GM19025 (cell line): ENCODE data around the gene GPR137B.

Experiments
- ATAC-seq: cut with Tn5 transposase; IDR thresholded peaks from one replicate; pipeline ENCODE4 v1.9.1; 2021; ENCODE audit warnings: mild to moderate bottlenecking, low read depth, moderate library complexity; ENCODE audit not compliant: unreplicated experiment

GPR137B gene

DNA sequence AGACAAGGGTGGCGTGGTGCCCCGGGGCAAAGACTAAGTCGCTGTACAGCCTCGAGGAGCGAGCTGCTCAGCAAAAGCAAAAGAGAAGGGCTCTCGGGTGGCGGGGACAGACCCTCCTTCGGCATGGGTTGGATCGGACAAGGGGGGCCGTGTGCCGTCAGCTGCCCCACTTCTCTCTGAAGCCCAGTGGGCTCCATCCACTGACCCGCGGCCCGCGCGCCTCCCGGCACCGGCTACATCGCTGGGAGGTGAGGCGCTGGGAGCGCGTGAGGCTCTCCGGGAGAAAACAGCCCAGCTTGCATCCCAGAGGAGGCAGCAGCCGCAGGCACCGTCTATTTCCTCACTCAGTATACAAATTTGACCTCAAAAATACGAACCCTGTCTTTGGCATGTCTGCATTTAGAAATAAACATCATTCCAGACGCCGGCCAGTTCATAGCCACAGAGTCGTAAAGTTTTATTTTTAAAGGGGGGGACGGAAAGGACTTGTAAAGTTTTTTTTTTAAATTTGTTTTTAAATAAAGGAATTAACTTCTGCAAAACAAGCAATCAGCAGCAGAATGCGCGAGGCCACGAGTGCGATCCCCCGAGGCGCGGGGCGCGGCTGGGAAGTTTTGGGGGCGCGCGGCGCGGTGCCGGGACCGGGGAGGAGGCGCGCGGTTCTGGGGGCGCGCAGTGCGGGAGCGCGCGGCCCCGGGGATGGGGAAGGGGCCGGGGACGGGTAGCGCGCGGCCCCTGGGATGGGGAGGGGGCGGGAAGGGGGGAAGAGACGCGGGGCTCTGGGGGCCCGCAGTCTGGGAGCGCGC lies 689 bp upstream of the GPR137B start:
- peak; percentile 12 for ATAC-seq

DNA sequence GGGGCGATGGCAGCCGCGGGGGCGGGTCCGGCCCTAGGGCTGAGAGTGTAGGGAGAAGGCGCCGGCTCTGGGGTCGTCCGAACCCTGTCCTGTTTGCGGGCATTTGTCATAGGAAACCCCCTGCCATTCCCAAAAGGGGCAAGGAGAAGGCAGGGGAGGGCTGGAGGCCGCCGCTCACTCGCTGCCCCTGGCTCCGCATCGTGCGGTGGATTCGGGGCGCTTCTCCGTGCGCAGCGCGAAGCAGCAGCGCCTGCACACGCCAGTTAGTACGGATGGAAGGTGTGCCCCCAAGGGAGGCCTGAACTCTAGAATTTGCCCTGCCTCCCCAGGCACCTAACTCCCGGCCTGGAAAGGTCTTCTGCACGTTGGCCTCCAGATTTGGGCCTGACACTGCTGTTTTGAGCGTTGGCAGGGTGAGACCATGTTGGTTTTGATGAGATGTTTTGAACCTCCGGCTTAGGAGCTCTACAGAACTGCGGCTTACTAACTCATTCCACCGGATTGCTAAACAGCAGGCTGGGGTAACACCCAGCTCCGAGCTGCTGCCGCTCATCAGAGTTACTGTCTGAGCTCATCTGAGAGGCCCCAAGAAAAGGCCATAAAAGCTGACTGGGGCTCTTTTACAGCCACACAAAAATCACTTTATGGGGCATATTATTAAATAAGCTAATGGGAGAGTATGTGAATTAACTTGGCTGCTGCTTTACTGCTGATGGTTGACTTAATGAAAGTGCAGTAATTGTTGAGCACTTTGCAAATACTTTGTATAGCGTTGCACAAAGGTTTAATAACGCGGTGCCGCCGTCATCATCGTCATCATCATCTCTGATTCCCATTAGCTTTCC lies 987 bp downstream of the GPR137B start:
- peak; percentile 27 for ATAC-seq

DNA sequence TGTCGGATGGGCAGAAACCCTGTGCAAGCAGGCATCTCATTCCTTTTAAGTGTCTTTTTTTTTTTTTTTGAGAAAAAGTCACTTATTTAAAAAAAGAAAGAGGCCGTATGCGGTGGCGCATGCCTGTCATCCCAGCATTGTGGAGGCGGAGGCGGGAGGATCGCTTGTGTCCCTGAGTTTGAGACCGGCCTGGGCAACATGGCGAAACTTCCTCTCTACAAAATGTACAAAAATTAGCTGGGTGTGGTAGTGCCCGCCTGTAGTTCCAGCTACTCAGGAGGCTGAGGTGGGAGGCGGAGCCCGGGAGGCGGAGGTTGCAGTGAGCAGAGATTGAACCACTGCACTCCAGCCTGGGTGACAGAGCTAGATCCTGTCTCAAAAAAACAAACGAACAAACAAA lies 1.7 kb downstream of the GPR137B start:
- no peak for ATAC-seq

DNA sequence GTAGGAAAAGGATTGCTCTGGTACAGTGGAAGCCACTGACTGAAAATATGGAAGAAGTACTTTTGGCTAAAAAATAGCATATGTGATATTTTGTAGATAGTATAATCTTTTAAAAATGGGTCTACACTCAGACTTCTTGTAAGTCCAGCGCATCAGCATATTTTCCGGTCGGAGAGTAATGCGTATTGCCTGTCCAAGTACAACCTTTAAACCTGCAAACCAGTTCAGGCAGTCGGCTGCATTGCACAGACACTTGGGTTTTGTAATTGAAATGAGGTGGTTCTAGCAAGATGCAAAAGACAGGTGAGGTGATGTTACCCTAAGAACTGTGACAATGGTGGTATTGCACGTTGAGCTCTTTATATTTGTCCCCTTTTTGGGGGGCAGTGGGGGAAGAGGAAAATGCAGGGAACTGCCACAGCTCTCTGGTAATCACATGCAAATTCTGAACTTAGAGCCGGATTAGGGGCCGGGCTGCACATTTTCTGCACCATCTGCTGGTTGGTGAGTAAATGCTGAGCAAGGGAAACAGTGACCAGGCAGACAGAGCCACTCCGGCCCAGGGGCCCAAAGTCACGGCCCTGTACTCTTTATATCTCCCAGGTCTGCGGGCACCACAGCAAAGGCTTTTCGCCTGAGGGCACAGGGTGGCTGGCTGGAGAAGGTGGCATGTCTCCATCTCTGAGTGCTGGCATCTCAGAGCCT lies 2.3 kb downstream of the GPR137B start:
- ATAC-seq, result no peak

DNA sequence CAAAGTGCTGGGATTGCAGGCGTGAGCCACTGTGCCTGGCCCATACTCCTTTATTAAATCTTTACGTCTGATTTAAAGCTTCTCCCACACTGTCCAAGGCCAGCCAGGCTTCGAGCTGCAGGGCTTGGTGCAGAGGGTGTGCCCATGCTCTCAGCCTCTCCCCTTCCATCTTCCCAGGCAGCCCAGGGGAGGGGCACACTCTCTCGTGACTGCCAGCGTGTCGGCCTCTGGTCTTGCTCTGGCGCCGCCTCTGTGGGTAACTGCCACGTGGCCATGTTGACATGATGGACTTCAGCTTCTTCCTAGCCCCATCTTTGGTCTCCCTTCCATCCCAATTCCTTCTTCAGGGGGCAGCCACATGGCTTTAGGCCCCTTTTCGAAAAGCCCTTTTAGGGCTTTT lies 4.7 kb downstream of the GPR137B start:
- ATAC-seq, result no peak

DNA sequence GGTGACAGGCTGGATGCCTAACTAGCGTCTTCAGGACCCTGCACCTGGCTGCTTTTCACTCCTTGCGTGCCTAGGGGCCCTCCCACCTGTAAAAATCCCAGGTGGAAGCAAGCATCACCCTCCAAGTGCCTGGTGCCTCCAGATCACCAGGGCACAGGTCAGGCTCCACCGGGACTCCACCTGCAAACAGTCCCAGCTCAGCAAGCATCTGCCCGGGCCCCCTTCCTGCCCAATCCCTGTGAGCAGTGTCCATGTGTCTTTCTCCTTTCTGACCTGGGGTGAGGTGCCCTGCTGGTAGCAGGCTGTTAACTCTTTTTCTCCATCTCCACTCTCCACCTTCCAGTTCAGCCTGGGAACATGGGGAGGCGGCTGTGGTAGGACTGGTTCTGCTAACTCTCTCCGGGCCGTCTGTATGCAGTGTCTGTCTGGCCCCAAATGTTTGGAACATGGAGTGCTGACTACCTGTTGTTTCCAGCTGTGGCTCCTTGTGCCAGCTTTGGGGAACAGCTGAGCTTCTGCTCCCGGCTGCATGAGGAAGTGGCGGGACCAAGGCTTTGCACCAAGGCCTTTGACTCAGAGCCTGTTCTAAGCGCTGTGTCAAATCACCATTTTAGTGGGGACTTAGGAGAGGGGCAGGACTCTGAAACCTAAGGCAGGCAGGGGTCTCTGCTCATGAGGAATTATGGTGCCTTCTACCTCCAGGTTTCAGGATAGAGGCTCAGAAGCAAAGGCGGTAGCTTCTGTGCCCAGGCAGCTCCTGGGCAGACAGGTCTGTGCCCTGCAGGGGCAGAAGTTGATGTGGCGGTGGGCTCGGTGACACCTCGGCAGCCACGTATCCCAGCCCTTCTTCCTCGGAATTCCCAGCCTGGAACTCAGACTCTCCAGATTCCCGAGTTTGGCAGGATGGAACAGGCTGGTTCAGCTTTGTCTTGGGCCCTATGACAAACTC lies 5.5 kb downstream of the GPR137B start:
- no peak for ATAC-seq

DNA sequence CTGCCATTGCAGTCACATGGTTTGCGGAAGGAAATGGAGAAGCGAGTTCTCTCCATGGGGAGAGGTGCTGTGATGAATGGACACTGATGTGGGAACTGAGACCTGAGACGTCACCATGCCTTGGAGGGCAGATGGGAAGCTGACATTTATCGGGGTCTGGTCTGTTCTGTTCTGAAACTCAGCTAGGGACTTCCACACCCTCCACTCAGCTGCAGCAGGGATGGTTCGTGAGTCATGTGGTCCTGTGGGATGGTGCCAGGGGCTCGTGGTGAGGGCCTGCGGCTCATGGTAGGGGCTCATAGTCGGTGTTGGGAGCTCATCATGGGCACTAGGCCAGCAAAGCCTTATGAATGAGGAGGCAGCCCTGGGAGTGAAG lies 6.1 kb downstream of the GPR137B start:
- ATAC-seq, result no peak

DNA sequence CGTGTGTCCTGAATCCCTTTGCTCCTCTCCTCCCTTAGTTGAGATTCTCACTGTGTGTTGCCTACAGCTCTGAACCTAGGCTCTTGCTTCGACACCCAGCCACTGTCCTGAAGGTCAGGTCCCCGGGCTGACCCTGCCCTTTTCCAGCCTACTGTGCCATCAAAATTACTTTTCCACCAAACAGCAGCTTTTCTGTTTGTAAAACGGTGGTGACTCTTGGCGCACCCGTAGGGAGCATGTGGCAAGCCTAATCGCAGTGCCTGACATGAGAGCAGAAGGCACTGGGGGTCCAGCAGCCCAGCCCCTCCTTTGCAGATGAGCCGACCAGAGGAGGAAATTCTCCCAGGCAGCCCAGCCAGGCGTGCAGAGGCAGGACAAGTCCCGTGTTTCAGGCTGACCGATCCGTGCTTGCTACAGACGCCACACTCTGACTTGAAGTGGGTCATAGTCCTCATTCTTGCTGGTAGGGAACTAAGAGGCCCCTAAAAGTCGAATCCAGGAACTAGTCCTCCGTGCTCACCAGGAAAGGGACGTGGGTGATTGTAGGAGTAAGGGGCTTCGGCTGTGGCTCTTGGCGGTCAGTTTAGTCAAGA lies 6.8 kb downstream of the GPR137B start:
- no peak for ATAC-seq

DNA sequence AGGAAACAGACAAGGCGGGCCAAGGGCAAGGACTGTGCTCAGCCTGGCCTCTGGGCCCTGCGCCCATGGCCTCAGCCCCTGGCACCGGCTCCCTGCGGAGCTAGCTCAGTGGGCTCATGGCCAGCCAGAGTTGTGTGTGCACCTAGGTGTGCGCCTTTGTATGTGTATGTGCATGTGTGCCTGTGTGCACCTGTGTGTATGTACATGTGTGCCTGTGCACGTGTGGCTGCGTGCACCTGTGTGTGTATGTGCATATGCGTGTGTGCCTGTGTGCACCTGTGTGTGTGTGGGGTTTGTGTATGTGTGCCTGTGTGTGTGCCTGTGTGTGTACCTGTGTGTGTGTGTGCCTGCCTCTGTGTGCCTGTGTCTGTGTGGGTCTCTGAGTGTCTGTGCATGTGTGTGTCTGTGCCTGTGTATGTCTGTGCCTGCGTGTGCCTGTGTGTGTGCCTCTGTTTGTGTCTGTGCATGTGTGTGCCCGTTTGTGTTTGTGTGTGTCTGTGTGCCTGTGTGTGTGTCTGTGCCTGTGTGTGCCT lies 7.4 kb downstream of the GPR137B start:
- ATAC-seq, result no peak

DNA sequence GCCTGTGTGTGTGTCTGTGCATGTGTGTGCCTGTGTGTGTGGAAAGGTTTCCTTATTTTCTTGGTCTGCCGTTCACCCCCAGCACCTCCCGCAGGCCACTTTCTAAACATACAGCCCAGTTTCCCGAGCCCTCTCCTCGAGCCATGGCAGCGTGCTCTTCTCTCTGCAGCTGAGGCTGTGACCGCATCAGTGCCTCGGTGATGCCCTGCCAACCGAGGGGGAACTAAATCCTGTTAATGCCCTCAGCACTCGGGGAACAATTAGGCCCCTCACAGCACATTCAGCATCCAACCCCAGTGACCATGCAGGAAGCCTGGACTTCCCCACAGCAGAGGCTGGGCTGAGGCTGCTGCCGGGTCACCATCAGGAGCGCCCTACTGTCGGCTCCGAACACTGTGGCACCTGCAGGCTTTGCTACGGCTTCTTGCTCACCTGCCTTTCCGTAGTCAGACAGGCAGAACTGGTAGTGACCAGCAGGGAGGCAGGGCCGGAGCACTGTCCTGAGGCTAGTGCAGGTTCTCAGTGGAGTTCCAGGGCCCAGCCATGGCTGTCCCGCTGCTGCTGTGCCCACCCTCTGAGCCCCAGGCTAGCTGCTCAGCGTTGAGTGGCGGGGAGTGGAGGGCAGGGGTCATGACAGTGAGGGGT lies 8.1 kb downstream of the GPR137B start:
- ATAC-seq, result no peak

DNA sequence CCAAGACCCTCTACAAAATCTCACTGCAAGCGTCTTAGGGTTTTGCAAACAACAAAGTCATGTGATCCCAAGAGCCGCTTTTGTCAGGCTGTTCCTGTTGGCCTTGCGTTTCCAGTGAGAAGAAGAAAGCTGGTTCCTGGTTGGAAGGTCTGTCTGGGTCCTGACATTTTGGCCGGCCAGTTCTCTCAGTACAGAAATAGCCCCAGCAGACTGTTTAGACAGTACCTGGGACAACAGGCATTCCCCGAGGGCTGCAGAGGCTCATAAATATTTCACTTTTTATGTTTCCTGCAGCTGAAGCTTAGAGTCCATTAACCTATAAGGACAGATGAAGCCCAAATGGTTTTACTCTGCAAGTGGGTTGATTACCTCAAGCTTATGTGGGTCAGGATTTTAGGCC lies 8.6 kb downstream of the GPR137B start:
- no peak for ATAC-seq

DNA sequence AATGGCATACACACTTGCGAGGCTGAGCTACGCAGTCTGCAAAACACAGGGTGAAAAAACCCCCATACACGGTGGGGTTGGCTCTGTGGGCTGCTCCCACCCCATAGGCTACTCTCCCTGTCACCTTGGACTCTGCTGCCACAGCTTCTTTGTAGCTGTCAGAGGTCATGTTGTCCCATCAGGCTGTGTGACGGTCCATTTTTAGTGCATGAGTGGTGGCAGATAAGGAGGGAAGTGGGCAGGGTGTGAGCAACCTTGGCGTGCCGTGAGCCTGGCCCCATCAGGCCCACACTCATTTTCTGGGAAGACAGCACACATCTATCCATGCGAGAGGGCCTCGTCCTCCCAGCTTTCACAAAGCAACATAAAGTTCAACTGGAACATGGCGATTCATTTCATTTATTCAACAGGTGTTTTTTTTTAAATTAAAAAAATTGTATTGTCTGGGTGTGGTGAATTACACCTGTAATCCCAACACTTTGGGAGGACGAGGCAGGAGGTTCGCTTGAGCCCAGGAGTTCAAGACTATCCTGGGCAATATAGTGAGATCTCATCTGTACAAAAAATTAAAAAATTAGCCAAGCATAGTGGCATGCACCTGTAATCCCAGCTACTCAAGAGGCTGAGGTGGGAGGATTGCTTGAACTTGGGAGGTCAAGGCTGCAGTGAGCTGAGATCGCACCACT lies 9.5 kb downstream of the GPR137B start:
- ATAC-seq, result no peak

DNA sequence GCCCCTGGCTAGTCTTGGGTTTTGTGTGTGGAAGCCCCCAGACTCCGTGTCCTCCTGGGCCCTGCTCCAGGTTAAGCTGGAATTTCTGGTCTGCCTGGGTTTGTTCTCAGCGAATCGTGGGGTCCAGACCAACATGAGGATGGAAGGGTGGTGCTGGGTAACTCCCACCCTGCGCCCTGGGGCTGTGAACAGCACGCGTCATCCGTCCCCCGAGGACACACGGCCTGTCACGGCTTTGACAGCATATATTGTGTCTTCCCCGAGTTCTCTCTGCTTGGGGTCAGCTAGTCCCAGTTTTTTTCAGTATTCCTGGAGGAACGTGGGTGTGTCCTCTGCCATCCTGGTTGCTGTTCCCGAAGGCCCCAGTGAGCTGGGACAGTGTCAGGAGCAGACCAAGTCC lies 11.8 kb downstream of the GPR137B start:
- ATAC-seq, result no peak

DNA sequence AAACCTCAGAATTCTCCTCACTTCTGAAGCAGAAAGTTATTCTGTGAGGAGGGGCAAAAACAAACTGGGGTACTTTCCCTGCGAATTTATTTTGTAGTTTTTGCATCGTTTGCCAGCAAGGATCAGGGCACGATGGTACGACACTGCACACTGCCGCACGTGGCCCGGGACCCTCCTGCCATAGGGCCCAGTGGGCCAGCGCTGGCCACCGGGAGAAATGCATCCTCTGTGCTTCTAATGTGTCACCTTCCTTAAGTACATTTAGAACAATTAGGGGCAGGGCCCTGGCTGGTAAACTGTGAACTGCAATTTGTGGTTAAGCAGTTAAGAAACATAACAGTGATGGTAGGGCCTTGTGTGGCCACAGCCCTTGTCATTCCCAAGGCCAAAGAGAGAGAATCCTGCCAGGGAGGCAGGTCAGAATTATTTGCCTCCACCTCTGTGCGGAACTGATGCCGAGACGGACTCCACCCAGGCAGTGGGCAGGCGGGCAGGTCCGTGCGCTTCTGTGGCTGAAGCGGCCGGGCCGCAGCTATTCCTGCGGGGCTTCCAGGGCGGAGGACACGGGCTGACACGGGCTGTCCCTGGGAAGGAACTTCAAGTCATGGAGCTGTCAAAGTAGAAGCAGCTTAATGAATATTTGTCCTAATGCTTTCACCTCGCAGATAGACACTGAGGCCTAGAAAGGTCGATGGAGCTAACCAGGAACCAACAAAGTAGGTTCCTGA lies 12.5 kb downstream of the GPR137B start:
- no peak for ATAC-seq

DNA sequence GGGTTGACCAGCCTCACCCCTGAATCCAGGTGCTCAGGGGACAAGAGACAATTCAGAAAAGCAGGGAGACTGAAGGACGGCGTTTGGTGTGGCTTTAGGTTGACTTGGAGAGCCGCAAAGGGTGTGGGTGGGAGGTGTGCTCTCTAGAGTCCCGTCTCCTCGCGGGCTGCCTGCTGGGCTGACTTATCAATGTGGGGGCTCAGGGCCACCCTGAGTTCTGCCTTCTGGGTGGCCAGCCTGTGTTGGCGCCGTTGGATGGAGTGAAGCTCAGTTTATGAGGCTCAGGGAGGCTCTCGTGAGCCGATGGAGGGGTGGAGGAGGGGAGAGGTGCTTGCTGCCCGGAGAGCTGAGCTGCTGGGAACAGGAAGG lies 13.0 kb downstream of the GPR137B start:
- no peak for ATAC-seq

DNA sequence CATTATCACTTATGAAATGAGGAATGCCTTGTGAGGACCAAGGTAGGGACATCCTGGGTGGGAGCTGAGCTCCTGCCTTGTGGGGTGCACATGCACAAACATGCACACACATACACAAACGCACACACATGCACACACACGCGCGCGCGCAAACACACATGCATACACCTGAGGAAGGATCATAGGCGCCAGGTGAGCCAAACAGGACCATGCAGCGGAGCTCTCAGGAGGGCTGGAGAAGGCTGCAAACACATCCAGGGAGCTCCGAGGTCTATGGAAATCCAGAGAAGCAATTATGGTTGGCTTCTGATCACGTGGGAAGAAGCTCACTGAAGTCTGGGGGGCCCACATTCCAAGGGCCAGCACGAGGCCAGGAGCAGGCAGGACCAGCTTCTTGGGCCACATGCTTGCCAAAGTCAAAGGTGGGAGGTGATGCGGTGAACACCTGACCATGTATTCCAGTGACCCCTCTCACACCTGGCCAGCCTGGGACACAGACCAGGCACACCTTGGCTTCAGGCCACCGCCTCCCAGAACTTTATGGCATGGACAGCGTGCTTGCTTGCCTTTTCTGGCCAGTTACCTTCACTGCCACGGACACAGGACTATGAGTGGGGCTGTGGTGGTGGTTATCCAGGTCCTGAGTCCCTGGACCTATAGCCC lies 13.6 kb downstream of the GPR137B start:
- ATAC-seq, result no peak

DNA sequence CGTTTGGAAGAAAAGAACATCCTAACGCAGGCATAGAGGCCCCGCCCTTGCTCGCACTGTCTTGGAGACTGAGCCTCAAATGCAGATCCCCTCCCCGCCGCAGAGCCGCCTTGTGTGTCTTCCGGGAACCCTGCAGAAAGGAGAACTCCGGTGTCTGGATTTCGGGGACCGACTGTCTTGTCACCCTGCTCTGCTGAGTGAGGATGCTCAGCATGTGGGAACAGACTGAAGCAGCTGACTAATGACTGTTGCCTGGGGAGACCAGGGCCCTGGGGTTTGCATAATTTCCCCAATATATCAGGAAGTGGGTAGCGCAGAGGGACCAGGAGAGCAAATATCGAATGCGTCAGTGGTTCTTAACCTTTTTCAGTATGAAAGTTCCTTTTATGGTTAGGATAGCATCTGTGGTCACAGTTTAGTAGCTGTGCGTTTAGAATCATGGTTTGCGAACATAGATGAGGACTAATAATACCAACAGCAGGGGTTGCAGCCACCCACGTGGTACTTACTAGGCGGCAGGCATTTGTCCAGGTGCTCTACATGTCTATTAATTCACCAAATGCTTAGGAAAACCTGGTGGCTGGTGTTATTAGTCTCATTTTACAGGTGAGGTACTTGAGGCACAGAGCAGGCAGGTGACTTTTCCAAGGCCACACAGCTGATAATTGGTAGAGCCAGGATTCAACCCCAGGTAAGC lies 14.3 kb downstream of the GPR137B start:
- ATAC-seq, result peak; percentile 76
